Dermis blood vessel endothelial cell (primary cell): Measurements from ENCODE around the gene USF2. TPM values are rescaled to one million over a fixed set of nuclear protein-coding genes. Genes with fewer than 3 reads are reported as not detected.

ENCODE experiments used
- DNase-seq: peaks from one replicate; pipeline ENCODE4 v3.0.0; 2010
- total RNA-seq: library from RNA; depleted of rRNA; stranded (reverse); fragments of >200 nt; gene quantifications from 2 replicates; pipeline ENCODE4 v1.2.3, GENCODE V29; 2014

The USF2 gene
- total RNA-seq, 1 donor from 2014 or later = 47.5 TPM

DNA sequence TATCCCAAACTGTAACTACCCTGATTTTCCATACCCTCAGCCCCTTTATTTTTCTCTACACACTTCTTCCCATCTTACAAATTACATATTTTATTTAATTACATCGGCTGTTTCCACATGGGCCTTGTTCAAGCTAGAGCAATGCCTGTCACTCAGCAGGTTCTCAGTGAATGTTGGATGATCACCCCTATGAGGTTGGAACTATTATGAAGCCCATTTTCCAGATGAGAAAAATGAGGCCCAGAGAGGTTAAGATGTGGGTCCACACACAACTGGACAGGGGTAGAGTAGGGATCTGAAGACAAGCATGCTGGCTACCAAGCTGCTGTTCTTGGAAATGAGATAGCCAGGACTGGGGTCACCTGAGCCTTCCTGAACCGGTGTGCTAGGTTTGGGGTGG is 33.2 kb downstream of the USF2 start:
- no peak for DNase-seq

DNA sequence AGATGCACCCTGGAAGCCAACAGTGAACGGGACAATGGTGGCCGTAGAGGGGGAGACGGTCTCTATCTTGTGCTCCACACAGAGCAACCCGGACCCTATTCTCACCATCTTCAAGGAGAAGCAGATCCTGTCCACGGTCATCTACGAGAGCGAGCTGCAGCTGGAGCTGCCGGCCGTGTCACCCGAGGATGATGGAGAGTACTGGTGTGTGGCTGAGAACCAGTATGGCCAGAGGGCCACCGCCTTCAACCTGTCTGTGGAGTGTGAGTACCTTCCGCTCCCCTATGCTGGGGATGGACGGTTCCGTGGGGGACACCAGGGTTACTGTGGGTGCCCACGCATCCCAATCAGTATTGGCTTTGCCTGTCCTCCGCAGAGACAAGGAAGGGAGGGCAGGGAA is 33.7 kb downstream of the USF2 start:
- DNase-seq = no peak

- DNase-seq = no peak
Observed at GRCh38 chr19:35303357-35303915, 34.7 kb downstream of the USF2 start.

- no peak for DNase-seq
Observed at GRCh38 chr19:35304036-35304435, 35.3 kb downstream of the USF2 start.

DNA sequence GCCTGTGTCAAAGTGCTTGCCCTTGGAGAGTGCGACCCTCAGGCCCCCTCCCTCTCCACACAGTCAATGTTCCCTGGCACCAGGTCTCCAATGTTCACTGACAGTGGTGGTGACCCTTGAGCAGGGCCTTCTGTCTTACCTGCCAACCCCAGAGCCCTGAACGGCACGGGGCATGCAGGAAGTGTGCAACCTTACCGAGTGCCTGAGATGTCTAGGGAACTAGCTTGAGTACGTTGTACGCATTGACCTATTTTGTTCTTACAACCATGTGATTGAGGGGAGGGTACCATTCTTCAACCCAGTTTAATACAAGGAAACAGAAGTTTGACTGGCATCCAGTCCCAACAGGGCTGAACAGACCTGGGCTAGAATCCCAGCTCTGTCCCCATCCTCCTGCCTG is 36.4 kb downstream of the USF2 start:
- no peak for DNase-seq

DNA sequence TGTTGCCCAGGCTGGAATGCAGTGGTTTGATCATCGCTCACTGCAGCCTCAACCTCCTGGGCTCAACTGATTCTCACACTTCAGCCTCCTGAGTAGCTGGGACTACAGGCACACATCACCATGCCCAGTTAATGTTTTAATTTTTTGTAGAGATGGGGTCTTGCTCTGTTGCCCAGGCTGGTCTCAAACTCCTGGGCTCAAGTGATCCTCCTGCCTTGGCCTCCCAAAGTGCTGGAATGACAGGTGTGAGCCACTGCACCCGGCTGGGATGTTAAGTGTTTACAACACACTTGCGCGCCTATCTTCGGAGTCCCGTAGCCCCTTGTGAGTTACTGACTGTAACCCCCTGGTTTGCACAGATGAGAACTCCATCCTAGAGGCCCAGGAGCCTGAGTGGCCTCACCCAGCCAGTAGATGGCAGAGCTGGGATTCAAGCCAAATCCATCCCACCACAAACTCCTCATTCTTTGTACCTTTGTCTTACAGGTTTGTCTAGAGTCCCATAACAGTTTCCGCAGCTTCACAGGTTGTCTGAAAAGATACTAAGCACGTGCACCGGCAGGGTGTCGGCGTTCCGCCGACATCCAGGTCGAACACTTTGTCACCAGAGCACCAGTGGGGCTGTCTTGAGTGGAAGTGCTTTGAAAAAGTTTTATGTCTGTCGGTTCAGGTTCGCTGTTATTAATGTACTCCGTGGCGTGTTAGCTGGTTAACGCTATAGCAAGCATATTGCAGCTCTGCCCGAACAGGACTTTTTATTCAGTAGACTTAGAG is 37.9 kb downstream of the USF2 start:
- peak; percentile 30 for DNase-seq

GRCh38 chr19:35307931-35308330 is 39.2 kb downstream of the USF2 start:
- no peak for DNase-seq

GRCh38 chr19:35308910-35309309 is 40.1 kb downstream of the USF2 start:
- no peak for DNase-seq

GRCh38 chr19:35309481-35310279 is 40.9 kb downstream of the USF2 start:
- peak; percentile 50 for DNase-seq

DNA sequence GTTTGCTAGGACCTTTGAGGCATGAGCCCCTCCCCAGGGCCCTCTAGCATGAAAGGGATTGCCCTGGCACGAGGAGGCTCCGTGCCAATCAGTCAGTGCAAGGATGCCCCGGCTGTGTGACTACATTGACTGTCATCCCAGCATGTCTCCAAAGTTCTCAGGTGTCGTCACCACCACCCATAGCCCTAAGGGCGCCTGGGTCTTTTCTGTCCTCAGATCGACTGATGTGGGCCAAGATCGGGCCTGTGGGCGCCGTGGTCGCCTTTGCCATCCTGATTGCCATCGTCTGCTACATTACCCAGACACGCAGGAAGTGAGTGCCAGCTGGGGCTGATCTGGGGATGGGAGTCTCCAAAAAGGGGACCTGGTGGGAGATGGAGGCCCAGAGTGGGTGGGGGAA is 41.6 kb downstream of the USF2 start:
- DNase-seq = no peak

DNA sequence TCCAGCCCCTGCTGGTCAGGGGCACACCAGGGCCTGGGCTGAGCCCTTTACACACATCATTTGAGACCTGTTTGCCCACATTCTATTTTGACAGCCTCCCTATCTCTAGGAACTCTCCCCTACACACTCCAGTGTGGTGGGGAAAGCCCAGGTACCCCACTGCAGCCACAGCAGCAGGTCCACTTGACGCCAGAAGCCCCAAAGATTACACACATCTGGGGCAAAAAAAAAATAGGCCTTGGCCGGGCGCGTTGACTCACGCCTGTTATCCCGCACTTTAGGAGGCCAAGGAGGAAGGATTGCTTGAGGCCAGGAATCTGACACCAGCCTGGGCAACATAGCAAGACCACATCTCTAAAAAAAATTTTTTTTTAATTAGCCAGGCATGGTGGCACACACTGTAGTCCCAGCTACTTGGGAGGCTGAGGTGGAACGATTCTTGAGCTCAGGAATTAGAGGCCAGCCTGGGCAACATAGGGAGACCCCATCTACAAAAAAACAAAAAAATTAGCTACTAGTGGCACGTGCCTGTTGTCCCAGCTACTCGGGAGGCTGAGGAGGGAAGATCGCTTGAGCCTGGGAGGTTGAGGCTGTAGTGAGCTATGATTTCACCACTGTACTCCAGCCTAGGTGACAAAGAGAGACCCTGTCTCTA is 42.2 kb downstream of the USF2 start:
- DNase-seq = no peak

- DNase-seq = no peak
Observed at GRCh38 chr19:35311901-35312665, 43.3 kb downstream of the USF2 start.

- no peak for DNase-seq
Observed at GRCh38 chr19:35313587-35313986, 44.8 kb downstream of the USF2 start.

- DNase-seq = no peak
Observed at GRCh38 chr19:35314031-35314430, 45.3 kb downstream of the USF2 start.

DNA sequence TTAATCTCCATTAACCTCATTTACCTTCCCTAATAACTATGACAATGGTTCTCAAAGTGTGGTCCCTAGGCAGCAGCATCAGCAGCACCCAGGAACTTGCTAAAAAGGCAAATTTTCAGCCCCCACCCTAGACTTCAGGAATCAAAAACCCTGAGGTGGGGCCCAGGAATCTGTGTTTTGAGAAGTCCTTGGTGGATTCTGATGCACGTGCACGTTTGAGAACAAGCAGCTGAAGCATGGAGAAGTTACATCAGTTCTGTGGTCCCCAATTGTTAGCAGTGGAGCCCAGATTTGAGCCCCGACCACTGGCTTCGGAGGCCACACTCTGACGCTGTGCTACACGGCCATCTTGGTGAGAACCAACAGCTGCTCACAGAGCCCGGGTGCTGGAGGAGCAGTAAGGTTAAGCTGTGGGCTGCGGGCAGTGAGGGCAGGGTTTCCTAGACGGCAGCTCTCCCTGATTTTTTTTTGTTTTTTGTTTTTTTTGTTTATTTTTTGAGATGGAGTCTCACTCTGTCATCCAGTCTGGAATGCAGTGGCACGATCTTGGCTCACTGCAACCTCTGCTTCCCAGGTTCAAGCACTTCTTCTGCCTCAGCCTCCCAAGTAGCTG is 46.2 kb downstream of the USF2 start:
- DNase-seq = no peak

DNA sequence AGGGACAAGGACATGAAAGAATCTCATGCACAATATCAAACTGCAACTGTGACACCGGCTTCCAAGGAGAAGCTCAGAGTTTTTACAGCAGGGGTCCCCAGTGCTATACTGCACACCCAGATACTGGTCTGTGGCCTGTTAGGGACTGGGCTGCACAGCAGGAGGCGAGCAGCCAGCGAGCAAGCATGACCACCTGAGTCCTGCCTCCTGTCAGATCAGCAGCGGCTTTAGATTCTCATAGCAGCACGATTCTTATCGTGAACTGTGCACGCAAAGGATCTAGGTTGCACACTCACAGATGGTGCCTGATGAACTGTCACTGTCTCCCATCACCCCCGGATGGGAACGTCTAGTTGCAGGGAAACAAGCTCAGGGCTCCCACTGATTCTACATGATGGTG is 47.1 kb downstream of the USF2 start:
- DNase-seq = no peak

GRCh38 chr19:35316560-35316959 is 47.8 kb downstream of the USF2 start:
- no peak for DNase-seq

GRCh38 chr19:35317464-35318043 is 48.8 kb downstream of the USF2 start:
- no peak for DNase-seq

DNA sequence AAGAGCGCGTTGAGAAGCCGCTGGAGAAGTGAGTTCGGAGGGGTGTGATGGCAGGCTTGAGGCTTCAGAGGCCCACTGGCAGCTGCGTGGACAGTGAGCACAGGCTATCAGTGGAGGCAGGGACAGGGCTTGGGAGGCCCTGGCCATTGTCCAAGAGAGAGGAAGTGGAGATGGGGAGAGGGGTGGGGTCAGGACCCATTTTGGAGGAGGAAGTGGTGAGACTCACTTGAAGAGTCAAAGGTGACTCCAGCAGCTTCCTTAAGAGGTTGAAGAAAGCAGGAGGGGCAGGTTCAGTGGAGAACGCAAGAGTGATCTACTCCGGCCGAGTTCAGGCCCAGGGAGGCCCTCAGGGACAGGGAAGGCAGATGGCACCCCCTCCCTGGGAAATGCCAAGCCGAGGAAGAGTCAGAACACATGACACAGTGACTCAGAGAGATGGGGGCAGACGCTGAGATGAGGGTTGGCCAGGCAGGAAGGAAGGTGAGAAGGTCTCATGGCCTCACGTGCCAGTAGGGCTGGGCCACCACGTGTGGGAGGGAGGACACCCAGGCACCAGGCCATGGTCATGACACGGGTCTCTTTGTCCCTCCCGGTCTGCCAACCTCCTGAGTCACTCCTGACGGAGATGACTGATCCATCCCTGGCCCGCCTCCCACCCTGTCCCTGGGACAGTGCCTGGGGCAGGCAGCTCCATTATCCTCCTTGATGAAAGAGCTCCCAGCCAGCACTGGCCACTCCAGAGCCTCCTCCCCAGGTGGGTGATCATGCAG is 50.1 kb downstream of the USF2 start:
- DNase-seq = peak; percentile 85

- DNase-seq = no peak
Observed at GRCh38 chr19:35320065-35320713, 51.4 kb downstream of the USF2 start.
